SW 1271 (cell line): Measurements from ENCODE around the gene NAA20.

Experiments
- DNase-seq, 2 experiments: peaks; one replicate each; lab custom pipeline; 2025; lab: John Stamatoyannopoulos, UW

Gene NAA20

DNA sequence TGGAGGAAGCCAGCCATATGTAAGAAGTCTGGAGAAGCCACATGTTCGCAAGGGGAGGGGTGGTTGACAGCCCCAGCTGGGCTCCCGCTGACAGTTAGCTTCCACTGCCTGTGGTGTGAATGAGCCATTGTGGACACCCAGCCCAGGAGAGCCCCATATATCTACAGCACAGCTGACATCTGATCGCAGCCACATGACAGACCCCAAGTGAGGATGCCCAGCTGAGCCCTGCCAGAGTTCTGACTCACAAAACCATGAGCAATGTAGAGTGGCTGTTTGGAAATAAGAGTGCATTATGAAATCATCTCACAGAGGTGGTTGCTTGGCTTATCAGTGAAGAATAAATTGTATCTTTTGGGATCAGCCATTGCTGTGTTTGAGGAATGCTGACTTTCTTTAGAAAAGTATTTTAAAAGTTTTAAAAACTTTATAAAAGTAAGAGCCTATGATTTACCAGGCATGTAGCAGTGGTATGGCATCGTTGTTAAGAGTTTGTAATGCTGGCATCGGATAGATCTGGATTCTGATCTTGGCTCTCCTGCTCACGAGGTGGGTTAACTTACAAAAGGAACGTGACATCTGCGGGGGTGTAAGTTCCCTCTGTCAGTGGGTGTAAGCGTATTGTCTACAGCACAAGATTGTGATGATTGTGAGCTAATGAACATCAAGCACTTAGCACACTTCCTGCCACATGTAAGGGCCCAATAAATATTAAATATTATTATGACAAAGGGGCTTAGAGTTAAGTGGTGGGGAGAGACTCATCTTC lies 59.3 kb downstream of the NAA20 start:
- DNase-seq = no peak

DNA sequence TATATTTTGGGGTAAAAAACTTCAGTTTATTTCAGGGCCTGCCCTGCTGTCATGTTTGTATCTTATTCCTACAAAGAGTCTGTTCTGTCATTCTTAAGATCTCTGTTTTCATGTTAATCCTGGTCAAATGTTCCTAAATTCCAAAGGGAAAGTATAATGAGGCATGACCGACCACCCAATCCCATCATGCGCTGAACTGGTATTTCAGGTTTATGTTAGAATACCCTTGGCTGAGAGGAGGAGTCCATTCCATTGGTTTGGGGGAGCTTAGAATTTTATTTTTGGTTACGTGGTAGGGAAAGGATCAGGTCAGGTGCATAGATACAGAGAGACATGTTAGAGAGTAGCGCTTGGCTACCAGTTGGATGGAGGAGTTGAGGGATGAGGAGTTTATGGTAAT lies 60.9 kb downstream of the NAA20 start:
- no peak for DNase-seq

DNA sequence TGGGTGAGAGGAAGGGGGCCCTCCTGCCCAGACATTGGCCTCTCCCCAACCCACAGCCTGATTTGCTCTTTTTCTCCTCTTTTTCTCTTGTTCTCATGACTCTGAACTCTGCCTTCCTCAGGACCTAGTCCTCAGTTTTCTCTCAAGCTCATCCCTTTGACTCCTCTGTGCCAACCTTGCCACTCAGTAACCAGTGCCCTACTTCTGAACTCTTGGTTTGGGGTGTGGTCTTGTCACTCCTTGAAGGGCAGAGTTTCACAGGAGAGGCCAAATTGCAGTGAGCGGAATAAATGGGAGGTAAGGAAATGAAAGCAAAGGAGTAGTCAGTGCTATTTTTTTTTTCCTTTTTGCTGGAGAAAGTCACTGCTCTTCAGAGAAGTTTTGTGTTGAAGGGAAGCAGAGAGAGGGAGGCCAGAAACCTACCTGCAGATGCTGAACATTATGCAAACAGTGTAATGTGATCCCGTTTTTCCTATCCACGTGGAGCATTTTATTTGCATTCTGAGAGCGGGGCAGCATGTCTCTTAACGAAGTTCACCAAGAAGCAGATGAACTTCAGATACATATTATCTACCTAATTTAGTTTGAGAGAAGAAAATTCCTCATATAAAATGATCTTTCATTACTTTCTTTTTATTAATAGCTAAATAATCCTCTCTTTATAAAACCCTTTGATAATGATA lies 62.1 kb downstream of the NAA20 start:
- DNase-seq = no peak
